OCI-LY7 (cell line): ENCODE data around the gene CHST14. TPM values are rescaled to one million over a fixed set of nuclear protein-coding genes. Genes with fewer than 3 reads are reported as not detected.

Experiments used
- BruUV-seq: library from RNA; stranded (reverse); fragments of 400-500 nt; replicated peaks from 2 replicates; lab custom pipeline; 2021; lab: Mats Ljungman, UMichigan
- CTCF ChIA-PET: fragments of 300-600 bp; sonication (Branson Sonifier 250); formaldehyde crosslinking; loops from one replicate; lab custom pipeline; 2022; ENCODE audit warnings: antibody characterized with exemption; ENCODE audit not compliant: unreplicated experiment; lab: Charles Lee
- POLR2A ChIA-PET: fragments of 300-600 bp; sonication (Branson Sonifier 250); formaldehyde crosslinking; loops from one replicate; lab custom pipeline; 2022; ENCODE audit warnings: antibody characterized with exemption; lab: Charles Lee
- DNase-seq: peaks from one replicate; pipeline ENCODE4 v3.0.0-alpha.2; 2015; ENCODE audit warnings: low spot score
- H2AFZ ChIP-seq: fragments of 200-600 bp; sonication (generic), shearing (Covaris generic); 2 replicates; pipeline ENCODE4 v1.6.1; 2014; ENCODE audit warnings: mild to moderate bottlenecking, antibody characterized with exemption, low read length, moderate library complexity
- H3K27ac ChIP-seq: fragments of 200-600 bp; sonication (generic); 2 replicates; pipeline ENCODE4 v1.5.1; 2014; ENCODE audit warnings: mixed run types, low read depth, mild to moderate bottlenecking, moderate library complexity, low read length, inconsistent platforms; ENCODE audit not compliant: poor library complexity, severe bottlenecking
- H3K36me3 ChIP-seq: fragments of 200-600 bp; sonication (generic); 2 replicates; pipeline ENCODE4 v1.6.1; 2014; ENCODE audit warnings: mild to moderate bottlenecking, antibody characterized with exemption, low read length, moderate library complexity, mixed read lengths; ENCODE audit not compliant: insufficient read depth
- H3K4me1 ChIP-seq: fragments of 200-600 bp; sonication (generic); 2 replicates; pipeline ENCODE4 v1.5.1; 2014; ENCODE audit warnings: mild to moderate bottlenecking, low read length; ENCODE audit not compliant: insufficient read depth, poor library complexity, severe bottlenecking
- H3K4me2 ChIP-seq: fragments of 200-600 bp; sonication (generic); 2 replicates; pipeline ENCODE4 v1.6.1; 2014; ENCODE audit warnings: mild to moderate bottlenecking, low read length
- H3K4me3 ChIP-seq: fragments of 200-600 bp; sonication (generic); 2 replicates; pipeline ENCODE4 v1.5.1; 2014; ENCODE audit warnings: mild to moderate bottlenecking, low read depth, low read length; ENCODE audit not compliant: poor library complexity, severe bottlenecking
- H3K79me2 ChIP-seq: fragments of 200-600 bp; sonication (generic); 2 replicates; pipeline ENCODE4 v1.6.1; 2016; ENCODE audit warnings: low read depth, mild to moderate bottlenecking, low read length, moderate library complexity, mixed read lengths; ENCODE audit not compliant: insufficient read depth
- H3K9me2 ChIP-seq: fragments of 200-600 bp; sonication (generic); 2 replicates; pipeline ENCODE4 v1.6.1; 2016; ENCODE audit warnings: mild to moderate bottlenecking, low read length, mixed read lengths; ENCODE audit not compliant: insufficient read depth
- H3K9me3 ChIP-seq: fragments of 200-600 bp; sonication (generic); 2 replicates; pipeline ENCODE4 v1.6.1; 2014; ENCODE audit warnings: mild to moderate bottlenecking, mixed run types, low read length, mixed read lengths
- H4K20me1 ChIP-seq: fragments of 200-600 bp; sonication (generic); 2 replicates; pipeline ENCODE4 v1.6.1; 2014; ENCODE audit warnings: mild to moderate bottlenecking, antibody characterized with exemption, low read length, moderate library complexity, mixed read lengths; ENCODE audit not compliant: insufficient read depth
- CTCF ChIP-seq: fragments of 200-600 bp; sonication (generic); conservative IDR thresholded peaks from 2 replicates; pipeline ENCODE4 v1.5.1; 2014; ENCODE audit warnings: mild to moderate bottlenecking, antibody characterized with exemption, low read length, moderate library complexity, mixed read lengths
- EZH2phosphoT487 ChIP-seq: fragments of 200-600 bp; sonication (generic); IDR thresholded peaks from 2 replicates; pipeline ENCODE4 v1.6.1; 2018; ENCODE audit warnings: low read depth, borderline replicate concordance, mild to moderate bottlenecking, mixed run types, antibody characterized with exemption, low read length, moderate library complexity, mixed read lengths
- intact Hi-C: fragments of 100-400 bp; cut with micrococcal nuclease; formaldehyde crosslinking; loops from one replicate; pipeline ENCODE4 v1.10.0; 2022; ENCODE audit not compliant: unreplicated experiment
- total RNA-seq, 2 experiments: library from RNA; depleted of rRNA in 1 of 2; stranded (reverse); fragments of >200 nt in 1 of 2; shearing (Covaris generic) in 1 of 2; gene quantifications; 2 replicates each; pipeline ENCODE4 v1.2.3, GENCODE V29; 2014 to 2022

CHST14 gene
- total RNA-seq, 2 experiments from 2014 or later = 7.3 to 15.3 TPM

GRCh38 chr15:40439461-40439959 is 31.3 kb upstream of the CHST14 start:
- DNase-seq = no peak
- Histone ChIP-seq H4K20me1 (peaks cover 22% of the 10 kb centered on the region), H3K79me2 (peaks cover 18% of the 10 kb centered on the region; the same call in 1 of the 2 replicates), H3K4me2 (peak overlapping the region; percentile 100), H3K4me3 (peak overlapping the region; percentile 82), H3K4me1 (peaks cover 21% of the 10 kb centered on the region), H3K27ac (no peak overlapping the region), H3K36me3 (no peaks in the 10 kb centered on the region), H3K9me3 (no peaks in the 10 kb centered on the region), H2AFZ (peak overlapping the region; percentile 98; the same call in 1 of the 2 replicates), H3K9me2 (no peaks in the 10 kb centered on the region)
- ChIA-PET POLR2A (interaction anchor here (0.5 kb wide), 1 partner anchor 10 kb away, joined by 3 read pairs; no protein-coding TSS in a partner anchor), CTCF (interaction anchor here (0.5 to 0.6 kb wide), 2 partner anchors 81 to 395 kb away, joined by 3 read pairs; no protein-coding TSS in a partner anchor)
- no TSS peak for BruUV-seq
- TF ChIP-seq CTCF = no peak
- TF ChIP-seq EZH2phosphoT487 = no peak
- intact Hi-C loops = no loop called here

- CTCF ChIA-PET = interaction anchor here (0.5 to 1.0 kb wide), 3 partner anchors 15 to 394 kb away, joined by 3 to 4 read pairs (median 3); no protein-coding TSS in a partner anchor
- Histone ChIP-seq H4K20me1 (peaks cover 22% of the 10 kb centered on the region), H3K79me2 (peaks cover 20% of the 10 kb centered on the region; the same call in 1 of the 2 replicates), H3K4me3 (peak overlapping the region; percentile 82), H3K9me3 (no peaks in the 10 kb centered on the region), H2AFZ (peak overlapping the region; percentile 98), H3K27ac (no peak overlapping the region), H3K4me2 (peak overlapping the region; percentile 100), H3K4me1 (peaks cover 21% of the 10 kb centered on the region), H3K9me2 (no peaks in the 10 kb centered on the region), H3K36me3 (no peaks in the 10 kb centered on the region)
- no peak for TF ChIP-seq CTCF
- TF ChIP-seq EZH2phosphoT487 = no peak
- POLR2A ChIA-PET = interaction anchor here (0.6 to 1.3 kb wide), 6 partner anchors 9 to 1207 kb away, joined by 3 to 8 read pairs (median 4); no protein-coding TSS in a partner anchor
- intact Hi-C loops = no loop called here
- no TSS peak for BruUV-seq
- peak; percentile 20 for DNase-seq
Observed at GRCh38 chr15:40439960-40440742, 30.6 kb upstream of the CHST14 start.
